ENCODE measurements around the gene DHTKD1. TPM values are rescaled to one million over a fixed set of nuclear protein-coding genes. Genes with fewer than 3 reads are reported as not detected.
"Not testable (repeated sequence)": the region's sequence is repeated elsewhere in the genome, so short reads cannot be mapped to it uniquely, and the experiment has no call there.

The DHTKD1 gene
- total RNA-seq, 4 donors from 2014 or later: 15.2 to 45.7 (median 25.4) TPM

- no peaks in the 10 kb centered on the region for H3K4me1 ChIP-seq
- H3K4me3 ChIP-seq: no peak overlapping the region
- intact Hi-C loops (cut with DNase I; ENCODE audit: low total_unique reads): no loop called here
- in situ Hi-C loops (cut with MboI; ENCODE audit: low sequenced_read_pairs in 4 of 4): no loop called here
- ATAC-seq: no peak
- peaks cover 3 to 49% of the 10 kb centered on the region in 2 donors for H3K36me3 ChIP-seq
- H3K9me3 ChIP-seq: no peaks in the 10 kb centered on the region
- DNase-seq: no peak
- H3K27ac ChIP-seq: no peak overlapping the region
- TF ChIP-seq, protein P1, sequence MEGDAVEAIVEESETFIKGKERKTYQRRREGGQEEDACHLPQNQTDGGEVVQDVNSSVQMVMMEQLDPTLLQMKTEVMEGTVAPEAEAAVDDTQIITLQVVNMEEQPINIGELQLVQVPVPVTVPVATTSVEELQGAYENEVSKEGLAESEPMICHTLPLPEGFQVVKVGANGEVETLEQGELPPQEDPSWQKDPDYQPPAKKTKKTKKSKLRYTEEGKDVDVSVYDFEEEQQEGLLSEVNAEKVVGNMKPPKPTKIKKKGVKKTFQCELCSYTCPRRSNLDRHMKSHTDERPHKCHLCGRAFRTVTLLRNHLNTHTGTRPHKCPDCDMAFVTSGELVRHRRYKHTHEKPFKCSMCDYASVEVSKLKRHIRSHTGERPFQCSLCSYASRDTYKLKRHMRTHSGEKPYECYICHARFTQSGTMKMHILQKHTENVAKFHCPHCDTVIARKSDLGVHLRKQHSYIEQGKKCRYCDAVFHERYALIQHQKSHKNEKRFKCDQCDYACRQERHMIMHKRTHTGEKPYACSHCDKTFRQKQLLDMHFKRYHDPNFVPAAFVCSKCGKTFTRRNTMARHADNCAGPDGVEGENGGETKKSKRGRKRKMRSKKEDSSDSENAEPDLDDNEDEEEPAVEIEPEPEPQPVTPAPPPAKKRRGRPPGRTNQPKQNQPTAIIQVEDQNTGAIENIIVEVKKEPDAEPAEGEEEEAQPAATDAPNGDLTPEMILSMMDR (IDR thresholded peaks at IDR 0.05 in 4 of 5, conservative IDR thresholded peaks at IDR 0.05 in 1 of 5): no peak
- TF ChIP-seq POLR2A (IDR thresholded peaks at IDR 0.05): no peak
- H3K27me3 ChIP-seq: no peaks in the 10 kb centered on the region
These were observed 20.2 kb downstream of the DHTKD1 start for GRCh38 chr10:12088919-12089318.

GRCh38 chr10:12091421-12091820 lies 22.7 kb downstream of the DHTKD1 start:
- no peaks in the 10 kb centered on the region for H3K27me3 ChIP-seq
- in situ Hi-C loops (cut with MboI; ENCODE audit: low sequenced_read_pairs in 4 of 4) (no loop called here), intact Hi-C loops (cut with DNase I; ENCODE audit: low total_unique reads) (no loop called here)
- no peaks in the 10 kb centered on the region for H3K9me3 ChIP-seq
- peaks cover 0 to 52% of the 10 kb centered on the region in 2 donors for H3K36me3 ChIP-seq
- H3K4me3 ChIP-seq: no peak overlapping the region
- no peaks in the 10 kb centered on the region for H3K4me1 ChIP-seq
- ATAC-seq: no peak
- no peak overlapping the region for H3K27ac ChIP-seq
- no peak for DNase-seq
- no peak for TF ChIP-seq POLR2A (IDR thresholded peaks at IDR 0.05)
- TF ChIP-seq, protein P1 (IDR thresholded peaks at IDR 0.05 in 4 of 5, conservative IDR thresholded peaks at IDR 0.05 in 1 of 5): no peak

DNA sequence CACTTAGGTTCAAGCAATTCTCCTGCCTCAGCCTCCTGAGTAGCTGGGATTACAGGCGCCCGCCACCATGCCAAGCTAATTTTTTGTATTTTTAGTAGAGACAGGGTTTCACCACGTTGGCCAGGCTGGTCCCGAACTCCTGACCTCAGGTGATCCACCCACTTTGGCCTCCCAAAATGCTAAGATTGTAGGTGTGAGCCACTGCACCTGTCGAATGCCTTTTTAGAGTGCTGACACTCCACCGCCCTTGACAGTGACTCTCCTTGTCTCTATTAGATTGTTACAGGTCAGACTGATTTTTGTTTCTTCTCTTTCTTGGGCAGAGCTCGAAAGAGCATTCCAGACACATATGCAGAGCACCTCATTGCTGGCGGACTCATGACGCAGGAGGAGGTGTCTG lies 28.6 kb downstream of the DHTKD1 start:
- H3K27ac ChIP-seq; H3K4me1 ChIP-seq; H3K4me3 ChIP-seq; H3K27me3 ChIP-seq; ATAC-seq; intact Hi-C loops (cut with DNase I; ENCODE audit: low total_unique reads); DNase-seq; in situ Hi-C loops (cut with MboI; ENCODE audit: low sequenced_read_pairs in 4 of 4); H3K9me3 ChIP-seq: not testable (repeated sequence)
- H3K36me3 ChIP-seq: peaks cover 6 to 50% of the 10 kb centered on the region in 2 donors

DNA sequence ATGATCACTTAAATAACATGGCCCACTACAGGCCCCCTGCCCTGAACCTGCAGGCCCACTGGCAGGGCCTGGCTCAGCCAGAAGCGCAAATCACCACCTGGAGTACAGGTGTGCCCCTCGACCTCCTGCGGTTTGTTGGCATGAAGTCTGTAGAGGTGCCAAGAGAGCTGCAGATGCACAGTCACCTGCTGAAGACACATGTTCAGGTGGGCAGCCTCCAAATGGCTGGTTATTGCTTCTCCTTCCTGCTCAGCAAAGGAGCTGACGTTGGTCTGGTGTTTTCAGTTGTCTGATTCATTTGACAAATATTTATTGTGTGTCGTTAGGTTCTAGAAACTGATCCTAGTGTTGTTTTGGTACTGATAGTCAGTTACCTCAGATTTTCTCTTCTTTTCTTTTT lies 29.0 kb downstream of the DHTKD1 start:
- H3K9me3 ChIP-seq: no peaks in the 10 kb centered on the region
- no peaks in the 10 kb centered on the region for H3K4me1 ChIP-seq
- H3K4me3 ChIP-seq: no peak overlapping the region
- DNase-seq (no peak), ATAC-seq (no peak)
- in situ Hi-C loops (cut with MboI; ENCODE audit: low sequenced_read_pairs in 4 of 4) (no loop called here), intact Hi-C loops (cut with DNase I; ENCODE audit: low total_unique reads) (no loop called here)
- TF ChIP-seq, protein P1 (IDR thresholded peaks at IDR 0.05 in 4 of 5, conservative IDR thresholded peaks at IDR 0.05 in 1 of 5): no peak
- no peak for TF ChIP-seq POLR2A (IDR thresholded peaks at IDR 0.05)
- no peaks in the 10 kb centered on the region for H3K27me3 ChIP-seq
- no peak overlapping the region for H3K27ac ChIP-seq
- peaks cover 6 to 54% of the 10 kb centered on the region in 2 donors for H3K36me3 ChIP-seq

DNA sequence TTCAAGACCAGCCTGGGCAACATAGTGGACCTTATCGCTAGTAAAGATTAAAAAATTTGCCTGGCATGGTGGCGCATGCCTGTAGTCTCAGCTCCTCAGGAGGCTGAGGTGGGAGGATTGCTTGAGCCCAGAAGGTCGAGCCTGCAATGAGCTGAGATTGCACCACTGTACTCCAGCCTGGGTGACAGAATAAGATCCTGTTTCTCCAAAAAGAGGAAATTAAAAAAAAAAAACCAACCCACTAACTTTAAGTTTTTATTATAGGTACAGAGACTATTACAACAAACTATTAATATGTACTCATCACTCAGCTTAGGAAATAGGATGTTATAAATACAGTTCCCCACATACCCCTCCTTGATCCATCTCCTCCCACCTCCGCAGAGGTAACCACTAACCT lies 30.2 kb downstream of the DHTKD1 start:
- no peaks in the 10 kb centered on the region for H3K27me3 ChIP-seq
- H3K4me3 ChIP-seq: no peak overlapping the region
- H3K4me1 ChIP-seq: no peaks in the 10 kb centered on the region
- in situ Hi-C loops (cut with MboI; ENCODE audit: low sequenced_read_pairs in 4 of 4) (no loop called here), intact Hi-C loops (cut with DNase I; ENCODE audit: low total_unique reads) (no loop called here)
- TF ChIP-seq, protein P1 (IDR thresholded peaks at IDR 0.05 in 4 of 5, conservative IDR thresholded peaks at IDR 0.05 in 1 of 5): no peak
- TF ChIP-seq POLR2A (IDR thresholded peaks at IDR 0.05): no peak
- H3K9me3 ChIP-seq: no peaks in the 10 kb centered on the region
- H3K36me3 ChIP-seq: peaks cover 6 to 64% of the 10 kb centered on the region in 2 donors
- no peak for DNase-seq
- H3K27ac ChIP-seq: no peak overlapping the region
- ATAC-seq: no peak
